Measurements from ENCODE around the gene MYDGF.
"Not testable (repeated sequence)": the region's sequence is repeated elsewhere in the genome, so short reads cannot be mapped to it uniquely, and the experiment has no call there.

The MYDGF gene

DNA sequence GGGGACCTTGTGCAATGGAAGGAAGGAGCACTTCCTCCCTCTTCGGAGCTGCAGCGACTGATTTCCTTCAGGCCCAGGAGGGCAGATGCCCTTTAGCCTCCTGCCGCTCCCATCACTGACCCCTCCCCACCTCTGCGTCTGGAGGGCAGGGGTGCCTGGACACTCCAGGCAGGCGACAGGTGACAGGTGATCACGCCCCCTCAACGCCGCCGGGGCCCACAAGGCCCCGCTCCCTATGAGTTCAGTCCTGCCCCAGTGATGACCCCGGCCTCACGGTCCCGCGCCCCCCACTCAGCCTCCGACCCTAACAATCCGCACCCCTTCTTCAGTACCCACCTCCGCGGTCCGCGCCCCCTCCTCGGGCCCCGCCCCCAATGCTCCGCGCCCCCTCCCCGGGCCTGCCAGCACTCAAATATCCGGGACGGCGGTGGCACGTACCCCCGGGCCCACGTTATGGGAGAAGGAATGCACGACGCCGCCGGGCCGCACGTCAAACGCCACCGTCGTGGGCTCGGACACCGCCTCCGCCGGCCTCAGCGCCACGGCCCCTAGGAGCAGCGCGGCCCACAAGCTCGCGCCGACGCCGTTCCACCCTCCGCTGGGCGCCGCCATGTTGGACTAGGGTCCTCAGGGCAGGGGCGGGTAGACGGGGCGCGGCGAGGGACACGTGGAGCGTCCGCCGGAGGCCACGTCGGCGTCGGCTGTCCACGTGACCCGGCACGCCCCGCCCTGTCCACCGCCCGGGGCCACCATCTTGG is at the start of gene MYDGF:
MYDGF (minus strand) TSS at position 620 of the 758 bp plus-strand sequence; CDS start at position 612, 8 bp downstream.
- peak; percentile 74 for DNase-seq (ENCODE audit: low read depth)

GRCh38 chr19:4719499-4719866 is 49.3 kb upstream of the MYDGF start:
- no peak for DNase-seq (ENCODE audit: low read depth)

- DNase-seq (ENCODE audit: low read depth): no peak
Observed at GRCh38 chr19:4717966-4718701, 48.0 kb upstream of the MYDGF start.

GRCh38 chr19:4717191-4717965 is 47.2 kb upstream of the MYDGF start:
- DNase-seq (ENCODE audit: low read depth): no peak

GRCh38 chr19:4715529-4716221 is 45.5 kb upstream of the MYDGF start:
- DNase-seq (ENCODE audit: low read depth): no peak

DNA sequence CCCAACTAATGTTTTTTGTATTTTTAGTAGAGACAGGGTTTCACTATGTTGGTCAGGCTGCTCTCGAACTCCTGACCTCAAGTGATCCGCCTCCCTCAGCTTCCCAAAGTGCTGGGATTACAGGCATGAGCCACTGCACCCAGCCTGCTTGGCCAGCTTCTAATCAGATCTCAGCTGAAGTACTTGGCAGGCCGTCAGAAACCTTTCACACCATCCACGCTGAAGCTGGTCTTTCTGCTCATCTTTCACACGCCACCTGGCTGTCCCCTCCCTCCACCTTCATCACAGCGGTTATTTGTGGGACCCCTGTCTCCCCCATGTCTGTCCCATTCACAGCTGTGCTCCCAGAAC is 45.0 kb upstream of the MYDGF start:
- not testable (repeated sequence) for DNase-seq (ENCODE audit: low read depth)

GRCh38 chr19:4714016-4714415 is 43.9 kb upstream of the MYDGF start:
- no peak for DNase-seq (ENCODE audit: low read depth)

GRCh38 chr19:4713384-4713951 is 43.3 kb upstream of the MYDGF start:
- peak; percentile 94 for DNase-seq (ENCODE audit: low read depth)

- DNase-seq (ENCODE audit: low read depth): no peak
Observed at GRCh38 chr19:4712771-4713170, 42.6 kb upstream of the MYDGF start.

GRCh38 chr19:4711211-4711610 is 41.1 kb upstream of the MYDGF start:
- no peak for DNase-seq (ENCODE audit: low read depth)

GRCh38 chr19:4710281-4710600 is 40.1 kb upstream of the MYDGF start:
- no peak for DNase-seq (ENCODE audit: low read depth)

- no peak for DNase-seq (ENCODE audit: low read depth)
Observed at GRCh38 chr19:4709440-4710280, 39.5 kb upstream of the MYDGF start.

DNA sequence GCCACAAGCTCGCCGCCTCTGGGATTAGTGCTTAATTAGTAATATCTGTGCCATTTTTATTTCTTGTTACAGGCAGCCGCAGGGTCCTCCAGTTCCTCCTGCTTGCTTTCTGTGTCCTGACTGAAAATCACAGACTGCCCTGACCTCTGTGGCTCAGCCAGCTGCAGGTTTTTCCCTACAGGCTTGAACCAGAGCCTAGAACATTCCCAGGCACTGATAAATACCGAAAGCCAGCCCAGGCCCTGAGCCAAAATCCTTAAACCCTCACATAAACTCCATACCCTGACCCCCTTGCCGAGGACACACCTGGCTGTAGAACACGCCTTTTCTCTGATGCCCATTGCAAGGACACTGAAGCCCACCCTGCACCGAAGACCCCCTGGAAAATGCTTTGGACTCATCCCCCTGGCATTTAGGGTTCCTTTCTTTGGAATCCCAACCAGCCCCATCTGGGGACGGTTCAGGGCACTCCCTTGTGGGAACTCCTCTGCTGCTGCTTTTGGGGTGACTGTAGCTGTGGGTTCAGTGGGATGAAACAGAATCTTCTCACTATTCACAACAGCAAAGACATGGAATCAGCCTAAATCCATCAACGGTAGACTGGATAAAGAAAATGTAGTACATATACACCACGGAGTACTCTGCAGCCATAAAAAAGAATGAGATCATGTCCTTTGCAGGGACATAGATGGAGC is 38.0 kb upstream of the MYDGF start:
- DNase-seq (ENCODE audit: low read depth): no peak

- DNase-seq (ENCODE audit: low read depth): no peak
Observed at GRCh38 chr19:4707322-4707721, 37.2 kb upstream of the MYDGF start.

- DNase-seq (ENCODE audit: low read depth): no peak
Observed at GRCh38 chr19:4705413-4706131, 35.4 kb upstream of the MYDGF start.

- DNase-seq (ENCODE audit: low read depth): no peak
Observed at GRCh38 chr19:4704317-4704673, 34.2 kb upstream of the MYDGF start.

DNA sequence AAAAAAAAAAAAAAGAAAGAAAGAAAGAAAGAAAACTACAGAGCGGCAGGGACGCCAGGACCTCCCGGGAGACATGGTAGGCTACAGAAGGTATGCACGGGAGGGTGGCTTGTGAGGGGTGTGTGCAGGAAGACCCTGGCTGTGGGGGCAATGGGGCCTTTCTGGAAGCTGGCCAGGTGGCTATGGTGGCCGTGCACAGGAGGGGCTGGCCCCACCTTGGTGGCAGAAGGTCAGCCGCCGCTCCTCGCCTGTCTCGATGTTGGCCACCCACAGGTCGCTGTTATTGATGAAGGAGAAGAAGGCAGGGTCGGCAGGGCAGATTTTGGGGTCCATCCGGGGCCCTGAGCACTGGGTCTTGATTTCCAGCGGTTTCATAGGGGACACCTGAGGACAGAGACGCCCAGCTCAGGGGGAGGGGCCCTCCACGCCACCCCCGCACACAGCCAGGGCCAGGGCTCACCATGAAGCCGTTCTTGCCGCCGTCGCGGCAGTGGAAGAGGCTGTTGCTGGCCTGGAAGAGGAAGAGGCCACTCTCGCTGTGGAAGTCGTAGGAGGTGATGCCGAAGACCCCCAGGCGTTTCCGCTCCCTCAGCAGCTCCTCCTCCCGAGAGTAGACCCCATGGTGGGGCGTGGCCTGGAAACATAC is 33.7 kb upstream of the MYDGF start:
- no peak for DNase-seq (ENCODE audit: low read depth)

- DNase-seq (ENCODE audit: low read depth): no peak
Observed at GRCh38 chr19:4702764-4703163, 32.6 kb upstream of the MYDGF start.

GRCh38 chr19:4701557-4701956 is 31.4 kb upstream of the MYDGF start:
- DNase-seq (ENCODE audit: low read depth): no peak

- no peak for DNase-seq (ENCODE audit: low read depth)
Observed at GRCh38 chr19:4700693-4700970, 30.5 kb upstream of the MYDGF start.
